ENCODE results near the gene ZNF213. TPM values are rescaled to one million over a fixed set of nuclear protein-coding genes. Genes with fewer than 3 reads are reported as not detected.
"Not testable (repeated sequence)": the region's sequence is repeated elsewhere in the genome, so short reads cannot be mapped to it uniquely, and the experiment has no call there.

Gene ZNF213
- total RNA-seq, 1 experiment from 2014 or later = 20.7 TPM

GRCh38 chr16:3137267-3137666 is 2.4 kb downstream of the ZNF213 start:
- Mint-ChIP-seq H3K9me3 (ENCODE audit: unreplicated experiment) (no peaks in the 10 kb centered on the region), H3K27ac (ENCODE audit: low read depth, unreplicated experiment) (no peak overlapping the region), H3K36me3 (ENCODE audit: insufficient read depth, unreplicated experiment) (peaks cover 27% of the 10 kb centered on the region), H3K4me3 (ENCODE audit: unreplicated experiment) (no peak overlapping the region), H3K27me3 (ENCODE audit: insufficient read depth, unreplicated experiment) (no peaks in the 10 kb centered on the region), H3K4me1 (ENCODE audit: insufficient read depth, unreplicated experiment) (no peaks in the 10 kb centered on the region)
- ChIA-PET CTCF (interaction anchor here (1.0 to 1.1 kb wide), 2 partner anchors 8 to 20 kb away, joined by 3 to 7 read pairs; no protein-coding TSS in a partner anchor), POLR2A (interaction anchor here (0.5 to 3.8 kb wide), 4 partner anchors 13 to 58 kb away, joined by 3 to 30 read pairs (median 6); partner anchors contain the start of gene ZNF205)
- intact Hi-C loops (cut with micrococcal nuclease) = no loop called here
- TF ChIP-seq CTCF (IDR thresholded peaks at IDR 0.05; ENCODE audit: unreplicated experiment) = no peak
- BruUV-seq (replicated peaks) = no TSS peak
- no peak for DNase-seq (ENCODE audit: unreplicated experiment)

- POLR2A ChIA-PET = interaction anchor here (0.9 kb wide), 1 partner anchor 11 kb away, joined by 3 read pairs; no protein-coding TSS in a partner anchor
- intact Hi-C loops (cut with micrococcal nuclease) = no loop called here
- Mint-ChIP-seq H3K4me3 (ENCODE audit: unreplicated experiment) (no peak overlapping the region), H3K4me1 (ENCODE audit: insufficient read depth, unreplicated experiment) (no peaks in the 10 kb centered on the region), H3K9me3 (ENCODE audit: unreplicated experiment) (no peaks in the 10 kb centered on the region), H3K36me3 (ENCODE audit: insufficient read depth, unreplicated experiment) (peaks cover 28% of the 10 kb centered on the region), H3K27me3 (ENCODE audit: insufficient read depth, unreplicated experiment) (no peaks in the 10 kb centered on the region), H3K27ac (ENCODE audit: low read depth, unreplicated experiment) (no peak overlapping the region)
- TF ChIP-seq CTCF (IDR thresholded peaks at IDR 0.05; ENCODE audit: unreplicated experiment) = no peak
- no TSS peak for BruUV-seq (replicated peaks)
- CTCF ChIA-PET = interaction anchor here (0.6 kb wide), 1 partner anchor 27 kb away, joined by 3 read pairs; no protein-coding TSS in a partner anchor
- DNase-seq (ENCODE audit: unreplicated experiment) = no peak
These were observed 3.5 kb downstream of the ZNF213 start for GRCh38 chr16:3138342-3138741.

GRCh38 chr16:3138823-3139426 is 4.1 kb downstream of the ZNF213 start:
- DNase-seq (ENCODE audit: unreplicated experiment) = no peak
- CTCF ChIA-PET = interaction anchor here (0.6 to 1.4 kb wide), 3 partner anchors 11 to 107 kb away, joined by 3 to 5 read pairs (median 3); no protein-coding TSS in a partner anchor
- BruUV-seq (replicated peaks) = no TSS peak
- Mint-ChIP-seq H3K27ac (ENCODE audit: low read depth, unreplicated experiment) (no peak overlapping the region), H3K36me3 (ENCODE audit: insufficient read depth, unreplicated experiment) (peaks cover 26% of the 10 kb centered on the region), H3K27me3 (ENCODE audit: insufficient read depth, unreplicated experiment) (no peaks in the 10 kb centered on the region), H3K4me3 (ENCODE audit: unreplicated experiment) (no peak overlapping the region), H3K9me3 (ENCODE audit: unreplicated experiment) (no peaks in the 10 kb centered on the region), H3K4me1 (ENCODE audit: insufficient read depth, unreplicated experiment) (no peaks in the 10 kb centered on the region)
- intact Hi-C loops (cut with micrococcal nuclease) = no loop called here
- TF ChIP-seq CTCF (IDR thresholded peaks at IDR 0.05; ENCODE audit: unreplicated experiment) = no peak
- POLR2A ChIA-PET = interaction anchor here (0.9 kb wide), 1 partner anchor 11 kb away, joined by 3 read pairs; no protein-coding TSS in a partner anchor

GRCh38 chr16:3139561-3139960 is 4.7 kb downstream of the ZNF213 start:
- BruUV-seq (replicated peaks) = not testable (repeated sequence)

More at GRCh38 chr16:3139561-3139960, 4.7 kb downstream of the ZNF213 start:
- peaks cover 26% of the 10 kb centered on the region for H3K36me3 Mint-ChIP-seq (ENCODE audit: insufficient read depth, unreplicated experiment)
- intact Hi-C loops (cut with micrococcal nuclease); H3K27ac Mint-ChIP-seq (ENCODE audit: low read depth, unreplicated experiment); H3K27me3 Mint-ChIP-seq (ENCODE audit: insufficient read depth, unreplicated experiment); H3K4me1 Mint-ChIP-seq (ENCODE audit: insufficient read depth, unreplicated experiment); H3K9me3 Mint-ChIP-seq (ENCODE audit: unreplicated experiment); H3K4me3 Mint-ChIP-seq (ENCODE audit: unreplicated experiment); DNase-seq (ENCODE audit: unreplicated experiment): not testable (repeated sequence)
- ChIA-PET CTCF (interaction anchor here (1.4 kb wide), 1 partner anchor 10 kb away, joined by 5 read pairs; no protein-coding TSS in a partner anchor), POLR2A (interaction anchor here (0.9 kb wide), 1 partner anchor 10 kb away, joined by 3 read pairs; no protein-coding TSS in a partner anchor)
